Keratinocyte (primary cell): ENCODE measurements around the gene PLAC1. TPM values are rescaled to one million over a fixed set of nuclear protein-coding genes. Genes with fewer than 3 reads are reported as not detected.

Experiments used
- DNase-seq: peaks from one replicate; pipeline ENCODE4 v3.0.0-alpha.2; 2011; ENCODE audit warnings: low read depth, missing footprints, low spot score
- FAIRE-seq: peaks from 2 replicates; lab custom pipeline; 2011; peaks lifted over from hg19 to GRCh38; lab: Jason Lieb, UNC
- H2AFZ ChIP-seq: 2 replicates; pipeline ENCODE4 v1.6.0; 2012; ENCODE audit warnings: low read length, control low read depth, inconsistent platforms; ENCODE audit not compliant: control insufficient read depth
- H3K27ac ChIP-seq: 2 replicates; pipeline ENCODE4 v1.5.1; 2011; ENCODE audit warnings: low read length; ENCODE audit not compliant: control insufficient read depth, insufficient read depth
- H3K27me3 ChIP-seq: 3 replicates; pipeline ENCODE4 v1.6.0; 2011; ENCODE audit warnings: low read length; ENCODE audit not compliant: control insufficient read depth, insufficient read depth; ENCODE audit errors: extremely low read depth
- H3K36me3 ChIP-seq, 2 experiments: 2 replicates in 1 of 2; 3 replicates in 1 of 2; pipeline ENCODE4 v1.5.1; 2011; ENCODE audit warnings: low read length in 2 of 2, mild to moderate bottlenecking in 1 of 2; ENCODE audit not compliant: control insufficient read depth in 2 of 2, insufficient read depth in 2 of 2; ENCODE audit errors: extremely low read depth in 1 of 2
- H3K4me1 ChIP-seq: 3 replicates; pipeline ENCODE4 v1.5.1; 2011; ENCODE audit warnings: low read length; ENCODE audit not compliant: control insufficient read depth, insufficient read depth; ENCODE audit errors: extremely low read depth
- H3K4me2 ChIP-seq: 3 replicates; pipeline ENCODE4 v1.6.0; 2011; ENCODE audit warnings: low read depth, low read length; ENCODE audit not compliant: control insufficient read depth, insufficient read depth; ENCODE audit errors: extremely low read depth
- H3K4me3 ChIP-seq, 3 experiments: fragments of 200-600 bp in 1 of 3; sonication (generic) in 1 of 3; 2 replicates in 2 of 3; 3 replicates in 1 of 3; pipeline ENCODE4 v1.5.1; 2011 to 2016; ENCODE audit warnings: low read length in 3 of 3, mild to moderate bottlenecking in 3 of 3, control low read depth in 2 of 3, inconsistent platforms in 1 of 3, low read depth in 1 of 3, mixed read lengths in 1 of 3, mixed run types in 1 of 3, moderate library complexity in 1 of 3; ENCODE audit not compliant: control insufficient read depth in 2 of 3, insufficient read depth in 2 of 3; ENCODE audit errors: extremely low read depth in 1 of 3
- H3K79me2 ChIP-seq: 2 replicates; pipeline ENCODE4 v1.6.0; 2012; ENCODE audit warnings: low read length; ENCODE audit not compliant: control insufficient read depth, insufficient read depth
- H3K9ac ChIP-seq: 3 replicates; pipeline ENCODE4 v1.6.0; 2011; ENCODE audit warnings: low read length; ENCODE audit not compliant: control insufficient read depth, insufficient read depth; ENCODE audit errors: extremely low read depth
- H3K9me1 ChIP-seq: 3 replicates; pipeline ENCODE4 v1.6.0; 2011; ENCODE audit warnings: low read length; ENCODE audit not compliant: control insufficient read depth, insufficient read depth; ENCODE audit errors: extremely low read depth
- H3K9me3 ChIP-seq: 2 replicates; pipeline ENCODE4 v1.5.1; 2012; ENCODE audit warnings: low read depth, low read length; ENCODE audit not compliant: control insufficient read depth
- H4K20me1 ChIP-seq: 3 replicates; pipeline ENCODE4 v1.6.0; 2011; ENCODE audit warnings: low read length; ENCODE audit not compliant: control insufficient read depth, insufficient read depth; ENCODE audit errors: extremely low read depth
- CTCF ChIP-seq, 3 experiments: IDR thresholded peaks in 1 of 3; conservative IDR thresholded peaks in 1 of 3; optimal IDR thresholded peaks in 1 of 3; 2 replicates in 2 of 3; 3 replicates in 1 of 3; pipeline versions ENCODE3 to v1.5.1; 2011; ENCODE audit warnings: low read length in 3 of 3, mild to moderate bottlenecking in 3 of 3, moderate library complexity in 2 of 3, control low read depth in 1 of 3, inconsistent platforms in 1 of 3; ENCODE audit not compliant: insufficient read depth in 2 of 3; ENCODE audit errors: extremely low read depth in 1 of 3
- EZH2 ChIP-seq: IDR thresholded peaks from one replicate; pipeline ENCODE4 v1.6.1; 2012; ENCODE audit warnings: inconsistent platforms, mild to moderate bottlenecking, low read length, moderate library complexity
- dilution Hi-C: fragments of 300-500 bp; cut with MboI; formaldehyde crosslinking; loops from one replicate; pipeline ENCODE4 v1.7.0; 2020; ENCODE audit warnings: low sequenced_read_pairs; ENCODE audit not compliant: extremely low pct_ligation_motif_present
- polyA plus RNA-seq, 5 experiments: library from polyadenylated mRNA; depleted of rRNA in 3 of 5; stranded (reverse) in 3 of 5; stranded (forward) in 1 of 5; unstranded in 1 of 5; fragments of >200 nt; gene quantifications; 1 replicate in 1 of 5; 2 replicates in 3 of 5; 3 replicates in 1 of 5; pipeline versions ENCODE4 v1.2.1 to v1.2.3, GENCODE V29; 2011 to 2012; ENCODE audit warnings: missing spikeins in 2 of 5, low read depth in 1 of 5, low replicate concordance in 1 of 5

Gene PLAC1
- polyA plus RNA-seq, 1 donor (not counting 4 experiments of a cell fraction or from before 2014, with no cell fraction given), result 8.5 TPM

GRCh38 chrX:134573683-134574035 is 84.6 kb downstream of the PLAC1 start:
- H2AFZ ChIP-seq, result no peak overlapping the region
- no peak overlapping the region for H3K27ac ChIP-seq
- no peaks in the 10 kb centered on the region for H4K20me1 ChIP-seq
- DNase-seq (no peak), FAIRE-seq (peak; percentile 53)
- peaks cover 13% of the 10 kb centered on the region for H3K4me1 ChIP-seq
- H3K36me3 ChIP-seq, result no peaks in the 10 kb centered on the region
- H3K4me2 ChIP-seq, result peak overlapping the region; percentile 23
- no peak for TF ChIP-seq CTCF (optimal IDR thresholded peaks at IDR 0.05 in 1 of 3, IDR thresholded peaks at IDR 0.05 in 1 of 3, conservative IDR thresholded peaks at IDR 0.05 in 1 of 3; ENCODE audit: extremely low read depth in 1 of 3, insufficient read depth in 2 of 3, low read length in 3 of 3)
- no peak overlapping the region for H3K4me3 ChIP-seq
- H3K9me1 ChIP-seq, result no peaks in the 10 kb centered on the region
- H3K27me3 ChIP-seq, result no peaks in the 10 kb centered on the region
- H3K9ac ChIP-seq, result no peak overlapping the region
- no peaks in the 10 kb centered on the region for H3K9me3 ChIP-seq
- H3K79me2 ChIP-seq, result no peaks in the 10 kb centered on the region
- dilution Hi-C loops, result no loop called here

GRCh38 chrX:134572816-134573682 is 85.2 kb downstream of the PLAC1 start:
- H3K9ac ChIP-seq, result no peak overlapping the region
- TF ChIP-seq EZH2, result no peak
- no peak for TF ChIP-seq CTCF (optimal IDR thresholded peaks at IDR 0.05 in 1 of 3, IDR thresholded peaks at IDR 0.05 in 1 of 3, conservative IDR thresholded peaks at IDR 0.05 in 1 of 3; ENCODE audit: extremely low read depth in 1 of 3, insufficient read depth in 2 of 3, low read length in 3 of 3)
- no peaks in the 10 kb centered on the region for H3K9me3 ChIP-seq
- peaks cover 13% of the 10 kb centered on the region for H3K4me1 ChIP-seq
- DNase-seq (peak; percentile 49), FAIRE-seq (peak; percentile 76)
- H3K9me1 ChIP-seq, result no peaks in the 10 kb centered on the region
- dilution Hi-C loops, result no loop called here
- H3K27me3 ChIP-seq, result no peaks in the 10 kb centered on the region
- no peak overlapping the region for H3K4me3 ChIP-seq
- no peaks in the 10 kb centered on the region for H3K79me2 ChIP-seq
- H2AFZ ChIP-seq, result no peak overlapping the region
- H4K20me1 ChIP-seq, result no peaks in the 10 kb centered on the region
- no peaks in the 10 kb centered on the region for H3K36me3 ChIP-seq
- peak overlapping the region; percentile 23 for H3K4me2 ChIP-seq
- H3K27ac ChIP-seq, result no peak overlapping the region
